ENCODE results near the gene METRN. TPM values are rescaled to one million over a fixed set of nuclear protein-coding genes. Genes with fewer than 3 reads are reported as not detected.
A peak's percentile ranks its signal among the peaks of the same experiment; 100 is the strongest.

Gene METRN
- total RNA-seq = 73.3 TPM
- long read RNA-seq, transcript METRN-201 (3 exons, 915 nt) = minor isoform, 46 of 298 reads
- long read RNA-seq, transcript METRN-204 (4 exons, 3,325 nt) = major isoform, 170 of 298 reads
- long read RNA-seq, transcript METRN-206 (4 exons, 503 nt) = minor isoform, 10 of 298 reads
- long read RNA-seq, partial matches to known transcripts = 20 of 298 reads
- long read RNA-seq, other reads (novel, unspliced or antisense) = 52 of 298 reads

GRCh38 chr16:714558-715476, at the start of gene METRN:
TSS of gene METRN (plus strand) at chr16:715118. CDS start at chr16:715290, 172 bp downstream.
- peak; percentile 94 for DNase-seq (ENCODE audit: low spot score)
- intact Hi-C loops (cut with DNase I) = loop anchor here (5.0 kb wide), 1 partner anchor 342 kb away; no protein-coding TSS in a partner anchor

- DNase-seq (ENCODE audit: low spot score) = no peak
- intact Hi-C loops (cut with DNase I) = no loop called here
Observed at GRCh38 chr16:666572-666971, 48.3 kb upstream of the METRN start.

GRCh38 chr16:667113-667779, 47.7 kb upstream of the METRN start:
- DNase-seq (ENCODE audit: low spot score) = no peak
- intact Hi-C loops (cut with DNase I) = no loop called here

GRCh38 chr16:667780-668518, 47.0 kb upstream of the METRN start, which contains the start of gene RHOT2:
TSS of gene RHOT2 (plus strand) at chr16:668132. CDS start at chr16:668200, 68 bp downstream.
- peak; percentile 96 for DNase-seq (ENCODE audit: low spot score)
- intact Hi-C loops (cut with DNase I) = no loop called here

- intact Hi-C loops (cut with DNase I) = no loop called here
- DNase-seq (ENCODE audit: low spot score) = no peak
Observed at GRCh38 chr16:668519-669171, 46.3 kb upstream of the METRN start.

- DNase-seq (ENCODE audit: low spot score) = no peak
- intact Hi-C loops (cut with DNase I) = no loop called here
Observed at GRCh38 chr16:669666-670065, 45.3 kb upstream of the METRN start.

- no peak for DNase-seq (ENCODE audit: low spot score)
- intact Hi-C loops (cut with DNase I) = no loop called here
Observed at GRCh38 chr16:670485-671352, 44.2 kb upstream of the METRN start.

- DNase-seq (ENCODE audit: low spot score) = no peak
- intact Hi-C loops (cut with DNase I) = no loop called here
Observed at GRCh38 chr16:671353-672131, 43.4 kb upstream of the METRN start.

- DNase-seq (ENCODE audit: low spot score) = no peak
- intact Hi-C loops (cut with DNase I) = no loop called here
Observed at GRCh38 chr16:672371-672770, 42.5 kb upstream of the METRN start.

GRCh38 chr16:672851-673250, 42.1 kb upstream of the METRN start:
- DNase-seq (ENCODE audit: low spot score) = no peak
- intact Hi-C loops (cut with DNase I) = no loop called here

- no peak for DNase-seq (ENCODE audit: low spot score)
- intact Hi-C loops (cut with DNase I) = no loop called here
Observed at GRCh38 chr16:673399-673991, 41.4 kb upstream of the METRN start.

- intact Hi-C loops (cut with DNase I) = no loop called here
- DNase-seq (ENCODE audit: low spot score) = no peak
Observed at GRCh38 chr16:674214-674881, 40.6 kb upstream of the METRN start.

GRCh38 chr16:674968-675883, 39.7 kb upstream of the METRN start, which contains the start of gene RHBDL1:
TSS of gene RHBDL1 (plus strand) at chr16:675671. CDS start at chr16:675791, 120 bp downstream.
- intact Hi-C loops (cut with DNase I) = no loop called here
- no peak for DNase-seq (ENCODE audit: low spot score)

GRCh38 chr16:675884-676564, 38.9 kb upstream of the METRN start:
- intact Hi-C loops (cut with DNase I) = no loop called here

GRCh38 chr16:676565-676902, 38.4 kb upstream of the METRN start:
- intact Hi-C loops (cut with DNase I) = no loop called here
- DNase-seq (ENCODE audit: low spot score) = no peak

More at GRCh38 chr16:675884-676564, 38.9 kb upstream of the METRN start:
- DNase-seq (ENCODE audit: low spot score) = no peak
